SK-N-SH (cell line): ENCODE results near the gene DVL3. TPM values are rescaled to one million over a fixed set of nuclear protein-coding genes. Genes with fewer than 3 reads are reported as not detected.

Source experiments
- CTCF ChIA-PET: fragments of 300-600, 350-600 bp; formaldehyde crosslinking; extraction: SDS; loops from one replicate; lab custom pipeline; 2021; lab: Yijun Ruan, JAX
- POLR2A ChIA-PET: fragments of 350-600 bp; sonication (Branson Sonifier 250); formaldehyde crosslinking; extraction: SDS; loops from one replicate; lab custom pipeline; 2020; ENCODE audit warnings: antibody characterized with exemption, inconsistent platforms; lab: Yijun Ruan, JAX
- DNase-seq: peaks from one replicate; pipeline ENCODE4 v3.0.0; 2012
- H2AFZ ChIP-seq: fragments of 200-600 bp; sonication (generic); 2 replicates; pipeline ENCODE4 v1.8.1; 2016; ENCODE audit warnings: antibody characterized with exemption, mild to moderate bottlenecking, low read depth
- H3F3A ChIP-seq: fragments of 200-600 bp; sonication (generic); replicated peaks from 2 replicates; pipeline ENCODE3; 2016; ENCODE audit warnings: antibody characterized with exemption, mild to moderate bottlenecking; ENCODE audit not compliant: insufficient read depth
- H3K27ac ChIP-seq, 2 experiments: fragments of 200-500 bp in 1 of 2; fragments of 200-600 bp in 1 of 2; sonication (Bioruptor generic) in 1 of 2; sonication (generic), shearing (Covaris generic) in 1 of 2; 2 replicates each; pipeline versions ENCODE4 v1.5.1 to v1.6.1; 2014 to 2016; ENCODE audit warnings: low read depth in 2 of 2, inconsistent platforms in 1 of 2, low read length in 1 of 2, mild to moderate bottlenecking in 1 of 2, mixed read lengths in 1 of 2
- H3K27me3 ChIP-seq: fragments of 200-600 bp; sonication (generic), shearing (Covaris generic); 2 replicates; pipeline ENCODE4 v1.6.1; 2016; ENCODE audit warnings: mixed run types; ENCODE audit not compliant: insufficient read depth
- H3K36me3 ChIP-seq, 2 experiments: fragments of 200-500 bp in 1 of 2; fragments of 200-600 bp in 1 of 2; sonication (Bioruptor generic) in 1 of 2; sonication (generic) in 1 of 2; replicated peaks in 1 of 2; 2 replicates each; pipeline versions ENCODE3 to v1.5.1; 2014 to 2016; ENCODE audit warnings: low read length in 1 of 2, mild to moderate bottlenecking in 1 of 2; ENCODE audit not compliant: insufficient read depth in 2 of 2, control insufficient read depth in 1 of 2
- H3K4me1 ChIP-seq, 2 experiments: fragments of 200-500 bp in 1 of 2; fragments of 200-600 bp in 1 of 2; sonication (Bioruptor generic) in 1 of 2; sonication (generic), shearing (Covaris generic) in 1 of 2; 2 replicates each; pipeline versions ENCODE4 v1.5.1 to v1.6.1; 2014 to 2016; ENCODE audit warnings: low read depth in 1 of 2, low read length in 1 of 2, mixed run types in 1 of 2; ENCODE audit not compliant: insufficient read depth in 2 of 2, control insufficient read depth in 1 of 2
- H3K4me2 ChIP-seq: fragments of 200-600 bp; sonication (generic), shearing (Covaris generic); 2 replicates; pipeline ENCODE4 v1.6.1; 2017; ENCODE audit warnings: mixed run types
- H3K4me3 ChIP-seq, 2 experiments: fragments of 200-500 bp in 1 of 2; fragments of 200-600 bp in 1 of 2; sonication (Bioruptor generic) in 1 of 2; sonication (generic), shearing (Covaris generic) in 1 of 2; 2 replicates each; pipeline versions ENCODE4 v1.5.1 to v1.8.1; 2014 to 2016; ENCODE audit warnings: low read depth in 2 of 2, inconsistent platforms in 1 of 2, low read length in 1 of 2, mild to moderate bottlenecking in 1 of 2, mixed read lengths in 1 of 2, moderate library complexity in 1 of 2
- H3K79me2 ChIP-seq: fragments of 200-600 bp; sonication (generic); 2 replicates; pipeline ENCODE4 v1.8.1; 2017; ENCODE audit warnings: mild to moderate bottlenecking; ENCODE audit not compliant: insufficient read depth
- H3K9ac ChIP-seq: fragments of 200-600 bp; sonication (generic); 2 replicates; pipeline ENCODE4 v1.6.1; 2017; ENCODE audit warnings: mixed run types
- H3K9me2 ChIP-seq: fragments of 200-600 bp; sonication (generic); 2 replicates; pipeline ENCODE4 v1.6.1; 2017; ENCODE audit warnings: mixed run types
- H3K9me3 ChIP-seq: fragments of 200-600 bp; sonication (generic); 2 replicates; pipeline ENCODE4 v1.6.1; 2017; ENCODE audit warnings: mixed run types, mild to moderate bottlenecking, moderate library complexity
- H4K20me1 ChIP-seq: fragments of 200-600 bp; sonication (generic); 2 replicates; pipeline ENCODE4 v1.6.1; 2017; ENCODE audit warnings: mild to moderate bottlenecking, mixed run types; ENCODE audit not compliant: insufficient read depth
- CHD2 ChIP-seq: fragments of 150-350 bp; IDR thresholded peaks from 2 replicates; pipeline ENCODE4 v1.6.1; 2018; ENCODE audit warnings: low read length; ENCODE audit not compliant: partially characterized antibody
- EP300 ChIP-seq, 2 experiments: IDR thresholded peaks; 2 replicates each; pipeline versions ENCODE4 v1.4.0 to v1.6.1; 2012; ENCODE audit warnings: borderline replicate concordance in 1 of 2, low read depth in 1 of 2, low read length in 1 of 2
- EZH2phosphoT487 ChIP-seq: fragments of 200-600 bp; sonication (generic); IDR thresholded peaks from 2 replicates; pipeline ENCODE4 v1.6.1; 2017; ENCODE audit warnings: low read depth, mixed run types, mild to moderate bottlenecking, antibody characterized with exemption, moderate library complexity, borderline replicate concordance
- FOSL2 ChIP-seq: IDR thresholded peaks from 2 replicates; pipeline ENCODE4 v1.4.0; 2012; ENCODE audit warnings: low read depth, mild to moderate bottlenecking, moderate library complexity, borderline replicate concordance
- FOXJ3 ChIP-seq: sonication (generic); formaldehyde crosslinking; IDR thresholded peaks from 2 replicates; pipeline ENCODE4 v1.5.1; 2020; ENCODE audit warnings: mild to moderate bottlenecking, missing genetic modification reagents
- FOXM1 ChIP-seq: IDR thresholded peaks from 2 replicates; pipeline ENCODE4 v1.4.0; 2012; ENCODE audit warnings: low read depth, mild to moderate bottlenecking
- JUND ChIP-seq: IDR thresholded peaks from 2 replicates; pipeline ENCODE4 v1.4.0; 2012
- MAX ChIP-seq: IDR thresholded peaks from 2 replicates; pipeline ENCODE4 v1.4.0; 2012; ENCODE audit warnings: low read depth
- NFIC ChIP-seq: IDR thresholded peaks from 2 replicates; pipeline ENCODE4 v1.4.0; 2012; ENCODE audit warnings: borderline replicate concordance
- NRF1 ChIP-seq: IDR thresholded peaks from 2 replicates; pipeline ENCODE4 v1.6.1; 2012; ENCODE audit warnings: low read depth, mild to moderate bottlenecking, low read length
- RAD21 ChIP-seq: IDR thresholded peaks from 2 replicates; pipeline ENCODE4 v1.6.1; 2012; ENCODE audit warnings: mild to moderate bottlenecking, low read length
- RCOR1 ChIP-seq: fragments of 150-350 bp; IDR thresholded peaks from 2 replicates; pipeline ENCODE4 v1.6.1; 2017; ENCODE audit warnings: antibody characterized with exemption, low read length
- RFX5 ChIP-seq: IDR thresholded peaks from 2 replicates; pipeline ENCODE4 v1.6.1; 2012; ENCODE audit warnings: mild to moderate bottlenecking, improper control_type of control experiment, low read length
- SMC3 ChIP-seq: IDR thresholded peaks from 2 replicates; pipeline ENCODE4 v1.6.1; 2012; ENCODE audit warnings: low read depth, low read length, improper control_type of control experiment
- TCF12 ChIP-seq: IDR thresholded peaks from 2 replicates; pipeline ENCODE4 v1.4.0; 2012
- WGBS: methylation state at CpG from one replicate; pipeline ENCODE4 v1.1.6; 2017; ENCODE audit warnings: low lambda C conversion rate; 5-methylcytosine and 5-hydroxymethylcytosine counted together
- polyA plus RNA-seq, 3 experiments: library from polyadenylated mRNA; depleted of rRNA; stranded (reverse); fragments of >200 nt; gene quantifications; 2 replicates each; pipeline ENCODE4 v1.2.3, GENCODE V29; 2012
- TF ChIP-seq, protein P1 (sequence below): fragments of 200-600 bp; sonication (generic); IDR thresholded peaks from 2 replicates; pipeline ENCODE4 v1.6.1; 2017; ENCODE audit warnings: antibody characterized with exemption, mild to moderate bottlenecking, moderate library complexity
- TF ChIP-seq, protein P2 (sequence below): IDR thresholded peaks from 2 replicates; pipeline ENCODE4 v1.4.0; 2012; ENCODE audit warnings: low read depth, borderline replicate concordance
- TF ChIP-seq, protein P3 (sequence below): IDR thresholded peaks from 2 replicates; pipeline ENCODE4 v1.6.1; 2012; ENCODE audit warnings: mild to moderate bottlenecking, low read depth, low read length, moderate library complexity
- TF ChIP-seq, protein P4 (sequence below): fragments of 150-350 bp; IDR thresholded peaks from 2 replicates; pipeline ENCODE4 v1.6.1; 2016; ENCODE audit warnings: mild to moderate bottlenecking, low read depth, low read length

Gene DVL3
- polyA plus RNA-seq, 1 of the 3 experiments (the other 2 are of a cell fraction) = 29.6 TPM

GRCh38 chr3:184129012-184129411 lies 26.2 kb upstream of the DVL3 start:
- peaks cover 0 to 2% of the 10 kb centered on the region in 2 experiments; a peak in 3 of 4 replicates for H3K4me1 ChIP-seq
- WGBS = 40% methylated on average over 1 of the region's 2 CpGs
- POLR2A ChIA-PET = no interaction called here
- H3F3A ChIP-seq = peaks cover 6% of the 10 kb centered on the region
- no peak overlapping the region for H3K4me2 ChIP-seq
- DNase-seq = peak; percentile 44
- no peaks in the 10 kb centered on the region for H3K79me2 ChIP-seq
- TF ChIP-seq, protein P1, sequence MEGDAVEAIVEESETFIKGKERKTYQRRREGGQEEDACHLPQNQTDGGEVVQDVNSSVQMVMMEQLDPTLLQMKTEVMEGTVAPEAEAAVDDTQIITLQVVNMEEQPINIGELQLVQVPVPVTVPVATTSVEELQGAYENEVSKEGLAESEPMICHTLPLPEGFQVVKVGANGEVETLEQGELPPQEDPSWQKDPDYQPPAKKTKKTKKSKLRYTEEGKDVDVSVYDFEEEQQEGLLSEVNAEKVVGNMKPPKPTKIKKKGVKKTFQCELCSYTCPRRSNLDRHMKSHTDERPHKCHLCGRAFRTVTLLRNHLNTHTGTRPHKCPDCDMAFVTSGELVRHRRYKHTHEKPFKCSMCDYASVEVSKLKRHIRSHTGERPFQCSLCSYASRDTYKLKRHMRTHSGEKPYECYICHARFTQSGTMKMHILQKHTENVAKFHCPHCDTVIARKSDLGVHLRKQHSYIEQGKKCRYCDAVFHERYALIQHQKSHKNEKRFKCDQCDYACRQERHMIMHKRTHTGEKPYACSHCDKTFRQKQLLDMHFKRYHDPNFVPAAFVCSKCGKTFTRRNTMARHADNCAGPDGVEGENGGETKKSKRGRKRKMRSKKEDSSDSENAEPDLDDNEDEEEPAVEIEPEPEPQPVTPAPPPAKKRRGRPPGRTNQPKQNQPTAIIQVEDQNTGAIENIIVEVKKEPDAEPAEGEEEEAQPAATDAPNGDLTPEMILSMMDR = peak; percentile 52
- no peak for TF ChIP-seq EZH2phosphoT487
- TF ChIP-seq RCOR1 = no peak
- TF ChIP-seq TCF12 = no peak
- TF ChIP-seq FOXJ3 (CRISPR knock-in tag) = no peak
- TF ChIP-seq NFIC = no peak
- TF ChIP-seq, protein P2, sequence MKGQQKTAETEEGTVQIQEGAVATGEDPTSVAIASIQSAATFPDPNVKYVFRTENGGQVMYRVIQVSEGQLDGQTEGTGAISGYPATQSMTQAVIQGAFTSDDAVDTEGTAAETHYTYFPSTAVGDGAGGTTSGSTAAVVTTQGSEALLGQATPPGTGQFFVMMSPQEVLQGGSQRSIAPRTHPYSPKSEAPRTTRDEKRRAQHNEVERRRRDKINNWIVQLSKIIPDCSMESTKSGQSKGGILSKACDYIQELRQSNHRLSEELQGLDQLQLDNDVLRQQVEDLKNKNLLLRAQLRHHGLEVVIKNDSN = no peak
- TF ChIP-seq FOSL2 = no peak
- TF ChIP-seq, protein P3, sequence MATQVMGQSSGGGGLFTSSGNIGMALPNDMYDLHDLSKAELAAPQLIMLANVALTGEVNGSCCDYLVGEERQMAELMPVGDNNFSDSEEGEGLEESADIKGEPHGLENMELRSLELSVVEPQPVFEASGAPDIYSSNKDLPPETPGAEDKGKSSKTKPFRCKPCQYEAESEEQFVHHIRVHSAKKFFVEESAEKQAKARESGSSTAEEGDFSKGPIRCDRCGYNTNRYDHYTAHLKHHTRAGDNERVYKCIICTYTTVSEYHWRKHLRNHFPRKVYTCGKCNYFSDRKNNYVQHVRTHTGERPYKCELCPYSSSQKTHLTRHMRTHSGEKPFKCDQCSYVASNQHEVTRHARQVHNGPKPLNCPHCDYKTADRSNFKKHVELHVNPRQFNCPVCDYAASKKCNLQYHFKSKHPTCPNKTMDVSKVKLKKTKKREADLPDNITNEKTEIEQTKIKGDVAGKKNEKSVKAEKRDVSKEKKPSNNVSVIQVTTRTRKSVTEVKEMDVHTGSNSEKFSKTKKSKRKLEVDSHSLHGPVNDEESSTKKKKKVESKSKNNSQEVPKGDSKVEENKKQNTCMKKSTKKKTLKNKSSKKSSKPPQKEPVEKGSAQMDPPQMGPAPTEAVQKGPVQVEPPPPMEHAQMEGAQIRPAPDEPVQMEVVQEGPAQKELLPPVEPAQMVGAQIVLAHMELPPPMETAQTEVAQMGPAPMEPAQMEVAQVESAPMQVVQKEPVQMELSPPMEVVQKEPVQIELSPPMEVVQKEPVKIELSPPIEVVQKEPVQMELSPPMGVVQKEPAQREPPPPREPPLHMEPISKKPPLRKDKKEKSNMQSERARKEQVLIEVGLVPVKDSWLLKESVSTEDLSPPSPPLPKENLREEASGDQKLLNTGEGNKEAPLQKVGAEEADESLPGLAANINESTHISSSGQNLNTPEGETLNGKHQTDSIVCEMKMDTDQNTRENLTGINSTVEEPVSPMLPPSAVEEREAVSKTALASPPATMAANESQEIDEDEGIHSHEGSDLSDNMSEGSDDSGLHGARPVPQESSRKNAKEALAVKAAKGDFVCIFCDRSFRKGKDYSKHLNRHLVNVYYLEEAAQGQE = no peak
- TF ChIP-seq SMC3 = peak; percentile 25; the same call in 1 of the 2 replicates
- TF ChIP-seq EP300 (IDR thresholded peaks at IDR 0.05; ENCODE audit: borderline replicate concordance in 1 of 2, low read depth in 1 of 2, low read length in 1 of 2) = no peak
- TF ChIP-seq RAD21 = peak; percentile 50
- TF ChIP-seq RFX5 = no peak
- no peak for TF ChIP-seq CHD2
- no peak for TF ChIP-seq FOXM1
- TF ChIP-seq JUND = no peak
- TF ChIP-seq, protein P4, sequence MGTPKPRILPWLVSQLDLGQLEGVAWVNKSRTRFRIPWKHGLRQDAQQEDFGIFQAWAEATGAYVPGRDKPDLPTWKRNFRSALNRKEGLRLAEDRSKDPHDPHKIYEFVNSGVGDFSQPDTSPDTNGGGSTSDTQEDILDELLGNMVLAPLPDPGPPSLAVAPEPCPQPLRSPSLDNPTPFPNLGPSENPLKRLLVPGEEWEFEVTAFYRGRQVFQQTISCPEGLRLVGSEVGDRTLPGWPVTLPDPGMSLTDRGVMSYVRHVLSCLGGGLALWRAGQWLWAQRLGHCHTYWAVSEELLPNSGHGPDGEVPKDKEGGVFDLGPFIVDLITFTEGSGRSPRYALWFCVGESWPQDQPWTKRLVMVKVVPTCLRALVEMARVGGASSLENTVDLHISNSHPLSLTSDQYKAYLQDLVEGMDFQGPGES = no peak
- TF ChIP-seq NRF1 = no peak
- no peak for TF ChIP-seq MAX
- H3K9me2 ChIP-seq = no peaks in the 10 kb centered on the region
- CTCF ChIA-PET = interaction anchor here (0.6 to 1.8 kb wide), 3 partner anchors 77 to 121 kb away, joined by 3 to 6 read pairs (median 4); partner anchors contain the start of gene EEF1AKMT4
- no peak overlapping the region for H3K27ac ChIP-seq
- no peaks in the 10 kb centered on the region for H3K27me3 ChIP-seq
- no peaks in the 10 kb centered on the region for H4K20me1 ChIP-seq
- H3K9ac ChIP-seq = no peak overlapping the region
- H3K4me3 ChIP-seq = no peak overlapping the region
- no peak overlapping the region for H2AFZ ChIP-seq
- no peaks in the 10 kb centered on the region for H3K36me3 ChIP-seq
- H3K9me3 ChIP-seq = no peaks in the 10 kb centered on the region
